Measurements from ENCODE around the gene PDGFRB. TPM values are rescaled to one million over a fixed set of nuclear protein-coding genes. Genes with fewer than 3 reads are reported as not detected.

The PDGFRB gene
- total RNA-seq, 1 experiment from 2014 or later: 0.66 TPM

- Histone ChIP-seq H3K79me2 (ENCODE audit: low read length) (no peaks in the 10 kb centered on the region), H3K4me2 (ENCODE audit: low read length) (no peak overlapping the region), H3K9me2 (replicated peaks; ENCODE audit: low read length) (no peaks in the 10 kb centered on the region), H3K27ac (ENCODE audit: low read length) (no peak overlapping the region), H3F3A (ENCODE audit: low read length, unreplicated experiment) (no peaks in the 10 kb centered on the region), H2AFZ (ENCODE audit: low read length) (no peak overlapping the region), H3K9me3 (ENCODE audit: low read length) (no peaks in the 10 kb centered on the region), H3K36me3 (ENCODE audit: low read depth, low read length) (no peaks in the 10 kb centered on the region), H4K20me1 (ENCODE audit: low read length) (no peaks in the 10 kb centered on the region), H3K4me3 (ENCODE audit: low read length) (no peak overlapping the region), H3K4me1 (ENCODE audit: insufficient read depth, low read length) (no peaks in the 10 kb centered on the region), H3K9ac (ENCODE audit: low read length) (no peak overlapping the region), H3K27me3 (ENCODE audit: low read length) (no peaks in the 10 kb centered on the region)
- CTCF ChIA-PET: no interaction called here
- POLR2A ChIA-PET (ENCODE audit: unreplicated experiment): no interaction called here
- intact Hi-C loops (cut with micrococcal nuclease): no loop called here
- TF ChIP-seq EZH2phosphoT487 (IDR thresholded peaks at IDR 0.05; ENCODE audit: borderline replicate concordance, low read length) (no peak), EZH2 (IDR thresholded peaks at IDR 0.05; ENCODE audit: low read length, unreplicated experiment) (no peak)
- TF ChIP-seq, protein P1, sequence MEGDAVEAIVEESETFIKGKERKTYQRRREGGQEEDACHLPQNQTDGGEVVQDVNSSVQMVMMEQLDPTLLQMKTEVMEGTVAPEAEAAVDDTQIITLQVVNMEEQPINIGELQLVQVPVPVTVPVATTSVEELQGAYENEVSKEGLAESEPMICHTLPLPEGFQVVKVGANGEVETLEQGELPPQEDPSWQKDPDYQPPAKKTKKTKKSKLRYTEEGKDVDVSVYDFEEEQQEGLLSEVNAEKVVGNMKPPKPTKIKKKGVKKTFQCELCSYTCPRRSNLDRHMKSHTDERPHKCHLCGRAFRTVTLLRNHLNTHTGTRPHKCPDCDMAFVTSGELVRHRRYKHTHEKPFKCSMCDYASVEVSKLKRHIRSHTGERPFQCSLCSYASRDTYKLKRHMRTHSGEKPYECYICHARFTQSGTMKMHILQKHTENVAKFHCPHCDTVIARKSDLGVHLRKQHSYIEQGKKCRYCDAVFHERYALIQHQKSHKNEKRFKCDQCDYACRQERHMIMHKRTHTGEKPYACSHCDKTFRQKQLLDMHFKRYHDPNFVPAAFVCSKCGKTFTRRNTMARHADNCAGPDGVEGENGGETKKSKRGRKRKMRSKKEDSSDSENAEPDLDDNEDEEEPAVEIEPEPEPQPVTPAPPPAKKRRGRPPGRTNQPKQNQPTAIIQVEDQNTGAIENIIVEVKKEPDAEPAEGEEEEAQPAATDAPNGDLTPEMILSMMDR (conservative IDR thresholded peaks at IDR 0.05; ENCODE audit: low read depth, low read length): no peak
- no TSS peak for BruUV-seq (replicated peaks)
- DNase-seq (no peak), ATAC-seq (no peak)
These were observed 24.8 kb upstream of the PDGFRB start for GRCh38 chr5:150180241-150181026.

DNA sequence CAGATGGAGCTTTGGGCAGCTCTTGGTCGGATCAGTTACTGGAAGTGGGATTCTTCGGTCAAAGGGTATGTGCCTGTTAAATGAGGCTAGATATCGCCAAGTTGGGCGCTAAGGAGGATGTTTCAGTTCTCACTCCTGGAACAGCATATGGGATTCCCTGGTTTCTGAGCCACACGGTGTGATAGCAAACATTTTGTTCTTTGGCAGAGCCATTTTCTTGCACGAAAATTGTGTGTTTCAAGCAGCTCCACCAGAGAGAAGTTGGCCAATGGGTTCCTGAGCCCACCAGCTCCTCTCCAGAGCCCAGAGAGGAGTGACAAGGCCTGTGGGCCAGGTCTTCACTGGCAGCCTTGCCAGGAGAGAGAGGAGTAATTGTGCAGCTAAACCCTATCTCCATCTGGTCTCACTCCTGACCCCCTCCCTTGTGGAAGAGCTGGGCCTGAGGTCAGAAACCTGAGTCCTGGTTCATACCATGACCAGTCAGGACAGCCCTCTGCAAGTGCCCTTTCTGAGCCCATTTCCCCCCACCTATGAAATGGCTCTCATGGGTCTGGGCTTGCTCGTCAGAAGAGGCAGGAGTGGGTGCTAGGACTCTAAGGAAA, 23.5 kb upstream of the PDGFRB start:
- H3K4me2 ChIP-seq (ENCODE audit: low read length): no peak overlapping the region
- H3K27me3 ChIP-seq (ENCODE audit: low read length): no peaks in the 10 kb centered on the region
- DNase-seq (no peak), ATAC-seq (no peak)
- no peaks in the 10 kb centered on the region for H3F3A ChIP-seq (ENCODE audit: low read length, unreplicated experiment)
- H3K27ac ChIP-seq (ENCODE audit: low read length): no peak overlapping the region
- no peaks in the 10 kb centered on the region for H4K20me1 ChIP-seq (ENCODE audit: low read length)
- no peak overlapping the region for H2AFZ ChIP-seq (ENCODE audit: low read length)
- ChIA-PET CTCF (no interaction called here), POLR2A (ENCODE audit: unreplicated experiment) (no interaction called here)
- no peaks in the 10 kb centered on the region for H3K4me1 ChIP-seq (ENCODE audit: insufficient read depth, low read length)
- TF ChIP-seq EZH2 (IDR thresholded peaks at IDR 0.05; ENCODE audit: low read length, unreplicated experiment) (no peak), EZH2phosphoT487 (IDR thresholded peaks at IDR 0.05; ENCODE audit: borderline replicate concordance, low read length) (no peak)
- TF ChIP-seq, protein P1 (conservative IDR thresholded peaks at IDR 0.05; ENCODE audit: low read depth, low read length): no peak
- H3K9ac ChIP-seq (ENCODE audit: low read length): no peak overlapping the region
- no TSS peak for BruUV-seq (replicated peaks)
- no peaks in the 10 kb centered on the region for H3K9me2 ChIP-seq (replicated peaks; ENCODE audit: low read length)
- H3K9me3 ChIP-seq (ENCODE audit: low read length): no peaks in the 10 kb centered on the region
- intact Hi-C loops (cut with micrococcal nuclease): no loop called here
- H3K79me2 ChIP-seq (ENCODE audit: low read length): no peaks in the 10 kb centered on the region
- H3K4me3 ChIP-seq (ENCODE audit: low read length): no peak overlapping the region
- H3K36me3 ChIP-seq (ENCODE audit: low read depth, low read length): no peaks in the 10 kb centered on the region

DNA sequence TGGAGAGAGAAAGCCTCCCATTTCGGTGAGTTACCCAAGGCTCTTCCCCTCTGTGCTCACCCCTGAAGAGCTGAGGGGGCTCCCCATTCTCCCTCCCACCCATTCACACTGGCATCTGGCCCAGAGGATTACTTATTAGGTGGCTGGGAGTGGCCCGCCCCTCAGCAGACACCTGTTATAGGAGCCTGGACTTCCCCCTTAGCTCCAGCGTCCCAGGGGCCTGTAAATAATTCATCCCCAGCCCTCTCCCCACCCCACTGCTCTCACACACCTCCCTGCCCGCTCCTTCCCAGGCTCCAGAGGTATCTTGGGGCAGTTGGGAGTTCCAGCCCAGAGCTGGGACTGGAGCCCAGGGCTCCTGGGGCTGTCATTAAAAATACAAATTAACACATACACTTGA, 22.6 kb upstream of the PDGFRB start:
- no peak overlapping the region for H3K4me3 ChIP-seq (ENCODE audit: low read length)
- H3K9ac ChIP-seq (ENCODE audit: low read length): no peak overlapping the region
- H3K79me2 ChIP-seq (ENCODE audit: low read length): no peaks in the 10 kb centered on the region
- H3K9me3 ChIP-seq (ENCODE audit: low read length): no peaks in the 10 kb centered on the region
- TF ChIP-seq, protein P1 (conservative IDR thresholded peaks at IDR 0.05; ENCODE audit: low read depth, low read length): no peak
- TF ChIP-seq EZH2phosphoT487 (IDR thresholded peaks at IDR 0.05; ENCODE audit: borderline replicate concordance, low read length) (no peak), EZH2 (IDR thresholded peaks at IDR 0.05; ENCODE audit: low read length, unreplicated experiment) (no peak)
- no peak overlapping the region for H2AFZ ChIP-seq (ENCODE audit: low read length)
- no peaks in the 10 kb centered on the region for H3K9me2 ChIP-seq (replicated peaks; ENCODE audit: low read length)
- H4K20me1 ChIP-seq (ENCODE audit: low read length): no peaks in the 10 kb centered on the region
- no peaks in the 10 kb centered on the region for H3K27me3 ChIP-seq (ENCODE audit: low read length)
- no peak for ATAC-seq
- intact Hi-C loops (cut with micrococcal nuclease): no loop called here
- no TSS peak for BruUV-seq (replicated peaks)
- no peak overlapping the region for H3K4me2 ChIP-seq (ENCODE audit: low read length)
- no peaks in the 10 kb centered on the region for H3K4me1 ChIP-seq (ENCODE audit: insufficient read depth, low read length)
- no peak overlapping the region for H3K27ac ChIP-seq (ENCODE audit: low read length)
- no peak for DNase-seq
- CTCF ChIA-PET: no interaction called here
- POLR2A ChIA-PET (ENCODE audit: unreplicated experiment): no interaction called here
- no peaks in the 10 kb centered on the region for H3K36me3 ChIP-seq (ENCODE audit: low read depth, low read length)
- H3F3A ChIP-seq (ENCODE audit: low read length, unreplicated experiment): no peaks in the 10 kb centered on the region
